GM12864 (cell line): ENCODE results near the gene WWOX.

Source experiments
- DNase-seq: peaks from one replicate; pipeline ENCODE4 v3.0.0-alpha.2; 2011; ENCODE audit warnings: low read depth
- H3K4me3 ChIP-seq: 2 replicates; pipeline ENCODE4 v1.5.1; 2011; ENCODE audit warnings: mild to moderate bottlenecking, low read depth, low read length, control low read depth
- CTCF ChIP-seq: IDR thresholded peaks from 2 replicates; pipeline ENCODE4 v1.5.1; 2011; ENCODE audit warnings: low read depth, mild to moderate bottlenecking, moderate library complexity, low read length, control low read depth, inconsistent platforms; ENCODE audit errors: missing control alignments

The WWOX gene

GRCh38 chr16:79090966-79091365, 991.5 kb downstream of the WWOX start:
- no peak overlapping the region for H3K4me3 ChIP-seq
- DNase-seq: no peak
- TF ChIP-seq CTCF: no peak

GRCh38 chr16:79092846-79093245, 993.4 kb downstream of the WWOX start:
- no peak for TF ChIP-seq CTCF
- no peak overlapping the region for H3K4me3 ChIP-seq
- DNase-seq: no peak

GRCh38 chr16:79093554-79093967, 994.1 kb downstream of the WWOX start:
- no peak overlapping the region for H3K4me3 ChIP-seq
- DNase-seq: no peak
- TF ChIP-seq CTCF: no peak

GRCh38 chr16:79096246-79096645, 996.8 kb downstream of the WWOX start:
- DNase-seq: no peak
- no peak for TF ChIP-seq CTCF
- no peak overlapping the region for H3K4me3 ChIP-seq

- no peak for DNase-seq
- no peak overlapping the region for H3K4me3 ChIP-seq
- TF ChIP-seq CTCF: no peak
Measured at GRCh38 chr16:79097166-79097565, 997.7 kb downstream of the WWOX start.

GRCh38 chr16:79097771-79098170, 998.3 kb downstream of the WWOX start:
- H3K4me3 ChIP-seq: no peak overlapping the region
- DNase-seq: no peak
- no peak for TF ChIP-seq CTCF

- TF ChIP-seq CTCF: no peak
- no peak overlapping the region for H3K4me3 ChIP-seq
- DNase-seq: no peak
Measured at GRCh38 chr16:79098907-79099306, 999.5 kb downstream of the WWOX start.
